GM19455 (cell line): ENCODE measurements around the gene DDAH1.

Source experiments
- ATAC-seq: cut with Tn5 transposase; IDR thresholded peaks from one replicate; pipeline ENCODE4 v1.9.1; 2021; ENCODE audit not compliant: unreplicated experiment

The DDAH1 gene

DNA sequence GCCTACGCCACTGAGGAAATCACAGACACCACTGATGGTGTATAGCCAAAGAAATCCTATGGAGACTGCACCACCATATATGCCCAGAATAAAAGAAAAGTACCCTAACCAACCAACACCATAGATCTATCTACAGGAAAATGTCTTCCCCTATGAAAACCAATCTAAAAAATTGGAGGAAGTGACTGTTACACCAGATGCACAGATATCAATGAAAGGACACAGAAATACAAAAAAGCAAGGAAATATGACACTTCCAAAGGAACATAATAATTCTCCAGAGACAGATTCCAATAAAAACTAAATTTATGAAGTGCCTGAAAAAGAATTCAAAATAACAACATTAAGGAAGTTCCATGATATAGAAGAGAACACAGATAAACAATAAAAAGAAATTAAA is 131.8 kb downstream of the DDAH1 start:
- no peak for ATAC-seq

- ATAC-seq, result no peak
Measured at GRCh38 chr1:85332575-85332974, 132.4 kb downstream of the DDAH1 start.

DNA sequence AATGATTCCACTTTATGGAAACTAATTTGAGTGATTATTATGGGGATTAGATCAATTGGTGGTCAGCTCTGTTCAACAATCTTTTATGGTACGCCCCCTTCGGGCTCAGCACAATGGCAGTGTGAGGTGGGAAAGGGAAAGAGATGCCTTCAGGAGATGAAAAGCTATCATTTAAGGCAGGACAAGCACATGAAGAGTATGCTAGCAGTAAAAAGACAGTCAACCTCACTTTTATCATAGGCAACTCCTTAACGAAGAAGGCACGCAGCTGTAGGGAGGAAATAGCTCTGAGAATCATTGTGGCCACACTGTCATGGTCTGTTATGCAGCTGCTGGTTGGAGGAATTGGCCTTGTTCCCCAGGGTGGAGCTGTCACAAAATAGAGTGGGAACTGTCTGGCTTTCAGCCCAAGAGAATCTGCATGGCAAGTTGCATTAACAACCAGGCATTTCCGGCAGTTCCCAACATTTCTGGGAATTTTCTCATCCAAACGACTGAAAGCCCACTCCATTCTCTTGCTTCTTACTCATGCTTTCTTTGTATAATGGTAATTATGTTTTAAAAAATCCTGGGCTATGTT is 134.2 kb downstream of the DDAH1 start:
- ATAC-seq, result no peak

DNA sequence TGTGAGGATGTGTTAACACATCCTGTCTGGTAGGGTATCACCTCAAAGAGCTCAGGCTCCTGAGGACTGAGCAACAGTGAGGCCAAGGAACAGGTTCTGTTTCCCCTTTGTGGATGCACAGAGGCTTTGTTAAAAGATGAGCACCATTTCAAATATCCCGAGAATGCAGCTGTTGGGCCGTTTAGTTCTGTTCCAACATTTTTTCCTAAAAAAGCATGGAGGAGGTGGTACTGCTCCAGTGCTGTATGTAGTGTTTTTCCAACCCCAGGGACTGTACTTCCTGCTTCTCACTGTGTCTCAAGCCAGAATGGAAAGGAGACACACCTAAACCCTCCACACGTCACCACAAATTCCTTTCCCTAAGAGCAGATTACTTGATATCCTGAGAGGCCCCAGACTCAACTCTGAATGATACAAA is 134.7 kb downstream of the DDAH1 start:
- no peak for ATAC-seq

DNA sequence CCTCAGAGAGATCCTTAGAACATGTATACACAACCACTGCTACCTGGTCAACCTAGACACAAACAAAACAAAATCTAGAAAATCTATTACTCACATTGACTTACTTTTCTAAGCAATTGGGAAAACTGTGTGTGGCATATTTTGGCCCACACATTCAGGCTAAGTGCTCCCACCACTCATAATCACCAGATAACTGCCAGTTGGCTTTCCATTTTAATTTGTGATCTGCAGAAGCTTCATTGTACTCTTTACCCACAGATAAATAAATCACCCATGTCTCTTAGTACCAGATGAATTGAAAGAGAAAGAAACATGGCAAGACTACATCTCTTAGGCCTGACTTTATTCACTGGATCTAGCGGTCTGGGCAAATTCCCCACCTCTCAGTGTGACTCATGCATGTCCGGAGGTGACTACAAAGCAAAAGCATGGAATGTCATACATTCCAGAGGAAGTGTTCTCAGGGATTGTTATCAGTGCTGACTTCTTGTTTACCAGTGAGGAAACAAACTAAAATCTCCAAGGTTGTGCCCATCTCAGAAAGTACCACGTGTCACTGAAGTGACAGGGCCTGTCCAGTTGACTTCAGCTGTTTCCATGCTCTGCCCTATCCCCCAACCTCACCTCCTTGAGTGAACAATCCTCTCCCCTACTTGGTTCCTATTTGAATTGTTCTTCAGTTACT is 136.1 kb downstream of the DDAH1 start:
- no peak for ATAC-seq

DNA sequence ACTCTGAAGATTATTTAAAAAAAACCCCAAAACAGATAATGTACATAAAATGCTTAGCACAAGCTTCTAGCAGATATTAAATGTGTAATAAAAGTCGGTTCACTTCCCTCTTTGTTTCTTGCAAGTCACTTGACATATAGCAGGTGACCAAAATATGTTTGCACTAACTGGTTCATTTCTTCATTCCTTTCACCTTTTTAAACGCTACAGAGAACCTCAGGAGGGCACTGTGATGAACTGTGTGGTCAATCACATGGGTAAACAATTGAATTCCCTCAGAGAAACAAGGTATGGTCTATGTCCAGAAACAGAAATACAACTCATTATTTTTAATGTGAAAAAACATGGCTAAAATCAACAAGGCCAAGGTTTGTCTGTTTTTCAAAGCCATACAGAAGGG is 137.2 kb downstream of the DDAH1 start:
- no peak for ATAC-seq

DNA sequence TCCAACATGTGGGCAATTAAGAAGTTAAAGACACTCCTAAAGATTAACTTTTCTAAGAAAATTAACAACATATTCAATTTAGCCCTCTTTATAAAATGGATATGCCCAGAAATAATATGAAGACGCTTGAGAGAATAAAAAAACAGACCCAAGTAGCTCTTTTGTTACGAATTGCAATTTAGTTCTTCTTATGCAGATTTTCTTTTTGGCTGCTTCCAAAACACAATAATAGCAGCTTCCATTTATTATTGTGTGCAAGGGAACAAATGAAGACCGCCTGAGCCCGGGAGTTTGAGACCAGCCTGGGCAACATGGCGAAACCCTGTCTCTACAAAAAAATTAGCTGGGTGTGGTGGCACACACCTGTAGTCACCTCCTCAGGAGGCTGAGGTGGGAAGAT is 138.1 kb downstream of the DDAH1 start:
- ATAC-seq, result no peak

GRCh38 chr1:85326336-85326735 is 138.6 kb downstream of the DDAH1 start:
- ATAC-seq, result no peak

GRCh38 chr1:85325920-85326319 is 139.0 kb downstream of the DDAH1 start:
- ATAC-seq, result no peak

GRCh38 chr1:85323770-85324169 is 141.2 kb downstream of the DDAH1 start:
- ATAC-seq, result no peak

- no peak for ATAC-seq
Measured at GRCh38 chr1:85322655-85323054, 142.3 kb downstream of the DDAH1 start.

DNA sequence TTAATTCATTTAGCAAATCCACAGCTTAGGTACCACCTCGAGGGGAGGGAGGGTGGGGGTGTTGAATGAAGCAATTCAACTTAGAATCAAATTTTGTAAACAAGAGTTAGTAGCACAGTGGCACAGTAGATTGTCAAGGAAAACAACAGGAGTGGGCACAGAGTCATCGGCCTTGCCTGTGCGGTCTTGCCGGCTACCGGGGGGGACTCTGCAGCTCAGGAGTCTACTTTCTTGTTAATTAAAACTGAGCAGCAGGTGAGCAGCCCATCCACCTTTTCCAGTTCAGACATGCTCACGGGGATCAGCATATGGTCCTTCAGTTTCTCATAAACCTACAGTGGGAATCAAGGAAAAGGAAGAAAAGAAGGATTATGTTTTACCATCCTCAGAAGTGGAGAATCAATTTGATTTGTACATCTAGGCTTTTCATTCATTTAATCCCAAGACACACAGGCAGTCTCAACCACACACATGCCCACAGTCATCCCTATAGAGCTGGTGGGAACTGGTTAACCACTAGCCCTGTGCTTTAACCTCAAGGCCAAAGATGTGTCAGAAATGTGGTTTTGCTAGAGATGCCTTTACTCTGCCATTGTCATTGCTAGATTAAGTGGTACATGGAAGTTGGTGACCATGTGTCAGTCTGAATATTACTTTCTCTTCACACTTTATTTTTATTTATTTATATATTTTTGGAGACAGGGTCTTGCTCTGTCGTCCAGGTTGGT is 143.6 kb downstream of the DDAH1 start:
- no peak for ATAC-seq

DNA sequence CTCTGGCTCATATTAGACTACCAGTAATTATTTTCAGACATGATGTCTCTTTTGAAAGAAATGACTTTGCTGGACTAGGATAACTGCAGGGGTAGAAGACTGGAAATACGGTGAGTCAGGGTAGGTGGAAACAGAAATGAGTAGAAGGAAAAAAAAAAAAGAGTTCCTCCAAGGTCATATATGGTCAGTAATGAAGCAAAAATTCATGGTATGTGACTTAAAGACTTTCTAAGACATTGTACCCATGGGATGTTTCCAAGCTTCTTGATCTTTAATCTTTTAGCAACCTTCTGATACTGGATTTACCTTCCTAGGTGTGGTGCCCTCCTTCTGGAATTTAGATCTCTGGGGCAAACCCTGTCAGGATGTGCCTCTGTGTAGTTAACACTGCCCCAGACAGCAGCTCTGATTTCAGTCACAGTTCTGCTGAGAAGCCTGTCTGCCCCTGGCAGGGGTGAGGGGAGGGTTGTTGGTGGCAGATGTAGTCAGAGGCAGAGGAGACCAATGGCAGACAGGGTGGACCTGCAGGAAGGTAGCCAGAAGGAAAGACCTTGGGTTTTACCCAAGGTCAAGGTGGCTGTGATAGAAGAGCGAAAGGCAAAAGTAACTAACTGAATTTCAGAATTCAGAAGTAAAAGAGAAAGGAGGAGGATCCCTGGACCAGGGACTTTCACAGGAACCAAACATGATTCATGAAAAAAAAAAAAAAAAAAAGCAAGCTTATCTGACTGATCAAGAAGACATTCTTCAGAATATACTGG is 144.4 kb downstream of the DDAH1 start:
- ATAC-seq, result no peak

GRCh38 chr1:85319931-85320330 is 145.0 kb downstream of the DDAH1 start:
- no peak for ATAC-seq

GRCh38 chr1:85319491-85319890 is 145.5 kb downstream of the DDAH1 start:
- ATAC-seq, result no peak

- no peak for ATAC-seq
Measured at GRCh38 chr1:85318217-85318616, 146.7 kb downstream of the DDAH1 start.

- no peak for ATAC-seq
Measured at GRCh38 chr1:85317560-85317959, 147.4 kb downstream of the DDAH1 start.

DNA sequence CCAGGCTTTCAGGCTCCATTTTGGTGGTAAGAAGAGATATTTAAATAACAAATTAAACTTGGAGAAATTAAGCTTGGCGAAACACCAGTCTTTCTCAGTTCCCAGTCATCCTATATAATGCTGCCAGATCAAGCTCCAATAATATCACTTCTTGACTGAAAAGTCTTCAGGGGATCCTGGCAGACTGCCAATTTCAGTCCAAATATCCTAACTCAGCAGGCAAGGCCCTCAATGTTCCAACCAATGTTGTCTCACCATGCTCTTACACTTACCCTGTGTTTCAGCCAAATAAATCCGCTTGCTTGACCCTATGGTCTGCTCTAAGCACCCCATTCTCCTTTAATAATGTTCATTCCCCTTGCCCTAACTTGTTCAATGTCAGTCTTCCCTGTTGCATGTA is 148.6 kb downstream of the DDAH1 start:
- no peak for ATAC-seq

- no peak for ATAC-seq
Measured at GRCh38 chr1:85315789-85316188, 149.2 kb downstream of the DDAH1 start.

DNA sequence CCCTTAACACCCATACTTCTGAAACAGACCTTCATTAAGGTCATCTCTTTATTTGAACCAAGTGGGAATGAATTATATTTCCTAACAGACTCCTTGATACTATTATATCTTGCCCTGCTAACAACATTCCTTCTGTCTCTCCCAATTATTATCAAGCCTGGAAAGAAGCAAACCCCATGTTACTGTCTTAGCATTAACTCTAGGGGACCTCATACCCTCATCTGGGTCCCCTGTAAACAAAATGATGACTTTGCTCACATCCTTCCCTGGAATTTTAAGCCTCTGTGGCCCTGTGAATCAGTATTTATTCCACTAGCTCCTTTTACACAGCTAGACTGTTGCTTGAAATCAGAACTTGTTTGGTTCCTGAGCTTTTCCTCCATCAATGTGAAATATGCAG is 150.2 kb downstream of the DDAH1 start:
- no peak for ATAC-seq

DNA sequence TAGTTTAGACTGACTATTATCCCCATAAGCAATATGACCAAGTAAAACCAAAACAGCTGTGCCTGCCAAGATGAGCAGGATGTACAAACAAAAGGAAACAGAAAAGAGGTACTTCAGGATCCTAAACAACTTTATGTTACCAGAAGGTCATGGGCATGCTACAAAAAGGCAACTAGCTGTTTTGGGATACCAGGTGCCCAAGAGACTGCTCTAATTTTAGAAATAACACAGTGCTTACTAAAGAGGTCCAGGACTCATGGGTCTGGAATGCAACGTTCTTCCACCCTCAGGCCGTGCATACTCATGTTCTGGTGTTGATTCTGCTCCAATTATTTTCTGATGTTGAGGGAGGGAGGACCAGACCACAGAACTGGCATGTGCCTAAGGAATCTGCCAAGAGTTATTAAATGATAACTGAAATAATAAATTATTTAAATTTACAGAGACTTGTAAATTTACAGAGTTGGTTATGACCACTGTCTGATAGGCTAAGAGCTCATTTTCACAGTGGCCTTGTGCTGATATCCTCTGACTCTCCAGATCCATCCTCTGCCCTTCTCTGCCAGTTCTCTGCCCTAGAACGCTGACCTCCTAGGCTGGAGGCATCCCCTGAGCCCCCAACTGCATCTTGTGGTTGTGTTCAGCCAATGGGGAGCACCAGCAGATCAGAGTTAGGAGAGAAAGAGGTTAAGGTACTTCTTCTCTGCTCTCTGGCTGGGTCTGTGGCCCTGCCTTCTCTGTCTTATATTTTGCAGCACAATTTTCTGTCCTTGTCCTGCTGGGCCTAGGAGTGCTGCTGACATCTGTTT is 150.9 kb downstream of the DDAH1 start:
- no peak for ATAC-seq
